ENCODE measurements around the gene FAM83C.

The FAM83C gene

DNA sequence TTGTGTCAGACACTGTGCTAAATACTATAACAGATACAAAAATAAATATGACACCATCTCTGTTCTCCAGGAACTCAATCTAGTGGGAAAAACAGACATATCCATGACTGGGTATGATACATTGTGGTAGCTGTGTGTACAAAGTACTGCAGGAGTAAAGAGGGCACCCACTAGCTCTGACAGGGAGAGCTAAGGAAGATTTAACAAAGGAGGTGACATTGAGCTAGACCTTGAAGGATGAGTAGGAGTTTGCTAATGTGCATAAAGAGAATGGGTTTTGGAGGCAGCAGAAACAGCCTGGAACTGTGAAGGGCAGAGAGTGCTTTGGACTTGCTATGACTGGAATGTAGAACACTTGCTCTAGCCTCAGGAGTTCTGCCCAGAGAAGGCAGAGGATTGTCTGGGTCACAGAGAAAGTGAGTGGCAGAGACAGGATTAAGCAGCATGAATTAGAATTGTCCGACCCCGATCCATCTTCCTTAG, 51.4 kb downstream of the FAM83C start:
- Histone ChIP-seq H3K27me3 (replicated peaks) (no peaks in the 10 kb centered on the region), H3K27ac (no peak overlapping the region), H3K36me3 (replicated peaks) (no peaks in the 10 kb centered on the region), H3K4me3 (ENCODE audit: low read depth, low read length) (no peak overlapping the region)
- in situ Hi-C loops (cut with HindIII; ENCODE audit: low pct_ligation_motif_present, low sequenced_read_pairs): no loop called here
- DNase-seq: no peak
- TF ChIP-seq, protein P1, sequence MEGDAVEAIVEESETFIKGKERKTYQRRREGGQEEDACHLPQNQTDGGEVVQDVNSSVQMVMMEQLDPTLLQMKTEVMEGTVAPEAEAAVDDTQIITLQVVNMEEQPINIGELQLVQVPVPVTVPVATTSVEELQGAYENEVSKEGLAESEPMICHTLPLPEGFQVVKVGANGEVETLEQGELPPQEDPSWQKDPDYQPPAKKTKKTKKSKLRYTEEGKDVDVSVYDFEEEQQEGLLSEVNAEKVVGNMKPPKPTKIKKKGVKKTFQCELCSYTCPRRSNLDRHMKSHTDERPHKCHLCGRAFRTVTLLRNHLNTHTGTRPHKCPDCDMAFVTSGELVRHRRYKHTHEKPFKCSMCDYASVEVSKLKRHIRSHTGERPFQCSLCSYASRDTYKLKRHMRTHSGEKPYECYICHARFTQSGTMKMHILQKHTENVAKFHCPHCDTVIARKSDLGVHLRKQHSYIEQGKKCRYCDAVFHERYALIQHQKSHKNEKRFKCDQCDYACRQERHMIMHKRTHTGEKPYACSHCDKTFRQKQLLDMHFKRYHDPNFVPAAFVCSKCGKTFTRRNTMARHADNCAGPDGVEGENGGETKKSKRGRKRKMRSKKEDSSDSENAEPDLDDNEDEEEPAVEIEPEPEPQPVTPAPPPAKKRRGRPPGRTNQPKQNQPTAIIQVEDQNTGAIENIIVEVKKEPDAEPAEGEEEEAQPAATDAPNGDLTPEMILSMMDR (IDR thresholded peaks at IDR 0.05; ENCODE audit: low read depth, low read length, missing control alignments): no peak

DNA sequence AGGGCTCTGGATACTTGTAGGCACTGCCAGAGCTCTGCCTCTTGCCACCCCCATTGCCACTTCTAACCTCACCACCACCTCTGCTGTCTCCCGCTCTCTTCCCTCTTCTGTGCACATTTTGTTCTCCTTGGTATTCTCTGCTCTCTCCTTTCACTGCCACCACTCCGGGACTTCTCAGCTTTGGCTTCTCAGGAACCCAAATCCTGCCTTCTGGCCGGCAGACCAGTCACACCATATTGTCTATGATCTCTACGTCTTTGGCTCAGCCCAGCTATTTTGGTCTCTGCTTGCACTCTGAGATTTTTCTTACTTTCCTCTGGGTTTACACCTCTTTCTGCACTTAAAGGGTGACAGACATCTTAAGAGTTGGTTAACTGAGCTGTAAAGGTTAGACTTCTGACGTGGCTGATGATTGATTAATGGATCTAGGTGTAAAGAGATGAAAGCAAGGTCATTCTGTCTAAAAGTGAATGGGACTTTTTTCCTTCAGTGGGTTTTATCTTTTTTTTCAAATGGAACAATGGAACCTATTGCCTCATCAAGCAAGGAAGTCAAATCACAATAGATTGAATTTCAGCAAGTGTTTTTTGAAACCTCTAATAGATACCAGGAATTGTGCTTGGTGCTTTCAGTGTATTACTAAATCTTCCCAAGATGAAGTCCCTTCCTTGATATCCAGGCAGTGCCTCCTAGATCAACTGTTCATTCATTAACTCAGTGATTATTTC, 52.0 kb downstream of the FAM83C start:
- no peaks in the 10 kb centered on the region for H3K36me3 ChIP-seq (replicated peaks)
- no peak for DNase-seq
- no peak overlapping the region for H3K4me3 ChIP-seq (ENCODE audit: low read depth, low read length)
- H3K27ac ChIP-seq: no peak overlapping the region
- H3K27me3 ChIP-seq (replicated peaks): no peaks in the 10 kb centered on the region
- in situ Hi-C loops (cut with HindIII; ENCODE audit: low pct_ligation_motif_present, low sequenced_read_pairs): no loop called here
- TF ChIP-seq, protein P1 (IDR thresholded peaks at IDR 0.05; ENCODE audit: low read depth, low read length, missing control alignments): no peak

DNA sequence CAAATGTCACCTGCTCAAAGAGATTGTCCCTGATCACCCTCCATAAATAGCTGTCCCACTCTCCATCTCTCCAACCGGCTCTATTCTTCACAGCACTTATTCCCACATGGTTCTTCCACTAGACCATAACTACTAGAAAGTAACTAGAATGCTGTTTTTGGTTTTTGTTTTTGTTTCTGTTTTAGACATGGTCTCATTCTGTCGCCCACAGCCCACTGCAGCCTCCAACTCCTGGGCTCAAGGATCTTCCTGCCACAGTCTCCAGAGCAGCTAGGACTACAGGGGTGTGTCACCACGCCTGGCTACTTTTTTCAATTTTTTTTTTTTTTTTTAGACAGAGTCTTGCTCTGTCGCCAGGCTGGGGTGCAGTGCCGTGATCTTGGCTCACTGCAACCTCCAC, 53.5 kb downstream of the FAM83C start:
- Histone ChIP-seq H3K4me3 (ENCODE audit: low read depth, low read length) (no peak overlapping the region), H3K27ac (no peak overlapping the region), H3K27me3 (replicated peaks) (no peaks in the 10 kb centered on the region), H3K36me3 (replicated peaks) (no peaks in the 10 kb centered on the region)
- in situ Hi-C loops (cut with HindIII; ENCODE audit: low pct_ligation_motif_present, low sequenced_read_pairs): no loop called here
- TF ChIP-seq, protein P1 (IDR thresholded peaks at IDR 0.05; ENCODE audit: low read depth, low read length, missing control alignments): no peak
- DNase-seq: no peak

DNA sequence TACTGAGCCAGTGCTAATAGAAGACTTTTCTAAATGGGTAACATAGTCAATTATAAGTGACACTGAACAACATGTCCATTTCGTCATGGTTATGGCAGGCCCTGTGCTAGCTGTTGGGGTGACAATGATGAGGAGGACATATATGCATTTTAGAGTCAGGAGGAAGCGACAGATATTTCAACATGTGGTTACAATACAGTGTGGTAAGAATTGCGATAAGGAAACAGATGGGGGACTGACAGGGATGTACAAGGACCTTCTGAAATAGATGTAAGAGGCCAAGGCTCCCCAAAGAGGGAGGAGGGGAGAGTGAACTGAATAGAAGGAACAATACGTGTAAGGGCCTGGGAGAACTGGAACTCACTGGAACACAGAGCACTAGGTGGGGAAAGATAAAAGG, 54.1 kb downstream of the FAM83C start:
- no peak for DNase-seq
- TF ChIP-seq, protein P1 (IDR thresholded peaks at IDR 0.05; ENCODE audit: low read depth, low read length, missing control alignments): no peak
- in situ Hi-C loops (cut with HindIII; ENCODE audit: low pct_ligation_motif_present, low sequenced_read_pairs): no loop called here

DNA sequence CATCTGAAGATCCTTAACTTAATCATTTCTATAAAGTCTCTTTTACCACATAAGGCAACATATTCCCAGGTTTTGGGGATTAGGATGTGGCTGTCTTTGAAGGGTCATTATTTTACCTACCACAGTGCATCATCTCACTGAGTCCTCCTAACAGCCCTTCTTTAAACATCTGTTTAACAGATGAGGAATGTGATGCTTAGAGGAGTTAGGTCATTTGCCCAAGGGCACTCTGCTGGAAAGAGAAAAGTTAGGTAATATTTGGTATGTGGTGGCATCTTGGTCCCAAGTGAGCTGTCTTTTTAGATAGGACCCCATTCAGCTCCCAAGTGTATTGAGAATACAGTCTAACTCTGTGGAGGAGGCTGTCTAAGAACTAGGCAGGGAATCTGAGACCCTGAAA, 54.7 kb downstream of the FAM83C start:
- no peak for DNase-seq
- H3K27ac ChIP-seq: no peak overlapping the region
- in situ Hi-C loops (cut with HindIII; ENCODE audit: low pct_ligation_motif_present, low sequenced_read_pairs): no loop called here
- H3K27me3 ChIP-seq (replicated peaks): no peaks in the 10 kb centered on the region
- TF ChIP-seq, protein P1 (IDR thresholded peaks at IDR 0.05; ENCODE audit: low read depth, low read length, missing control alignments): no peak
- H3K4me3 ChIP-seq (ENCODE audit: low read depth, low read length): no peak overlapping the region
- no peaks in the 10 kb centered on the region for H3K36me3 ChIP-seq (replicated peaks)

More for the DNA sequence above, 54.1 kb downstream of the FAM83C start:
- H3K36me3 ChIP-seq (replicated peaks): no peaks in the 10 kb centered on the region
- H3K27ac ChIP-seq: no peak overlapping the region
- H3K4me3 ChIP-seq (ENCODE audit: low read depth, low read length): no peak overlapping the region
- no peaks in the 10 kb centered on the region for H3K27me3 ChIP-seq (replicated peaks)

DNA sequence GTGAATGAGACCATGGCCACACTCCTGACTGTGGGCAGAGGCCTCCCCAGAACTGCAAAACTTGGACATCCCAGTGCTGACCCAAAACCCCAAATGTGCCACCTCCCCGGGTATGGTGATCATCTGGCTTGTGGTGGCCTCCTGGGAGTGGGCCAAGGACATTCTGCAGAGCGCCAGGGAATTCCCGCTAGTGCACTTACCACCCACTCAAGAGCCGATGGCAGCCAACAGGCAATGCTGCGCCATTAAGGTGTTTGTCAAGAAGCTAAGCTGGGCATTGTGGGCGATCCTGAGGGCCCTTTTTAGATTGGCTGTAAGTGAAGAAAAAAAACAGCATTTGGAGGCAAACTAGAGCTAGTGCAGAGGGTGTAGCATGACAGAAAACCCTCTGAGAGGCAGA, 56.3 kb downstream of the FAM83C start:
- DNase-seq: no peak
- no peaks in the 10 kb centered on the region for H3K36me3 ChIP-seq (replicated peaks)
- TF ChIP-seq, protein P1 (IDR thresholded peaks at IDR 0.05; ENCODE audit: low read depth, low read length, missing control alignments): no peak
- no peaks in the 10 kb centered on the region for H3K27me3 ChIP-seq (replicated peaks)
- H3K27ac ChIP-seq: no peak overlapping the region
- in situ Hi-C loops (cut with HindIII; ENCODE audit: low pct_ligation_motif_present, low sequenced_read_pairs): no loop called here
- no peak overlapping the region for H3K4me3 ChIP-seq (ENCODE audit: low read depth, low read length)

All from brain microvascular endothelial cell (primary cell).